Measurements from ENCODE around the gene SYP. TPM values are rescaled to one million over a fixed set of nuclear protein-coding genes. Genes with fewer than 3 reads are reported as not detected.

SYP gene
- total RNA-seq, 1 donor = not detected

GRCh38 chrX:49139713-49140112 lies 60.3 kb downstream of the SYP start:
- TF ChIP-seq CTCF (IDR thresholded peaks at IDR 0.05; ENCODE audit: insufficient read depth, low read depth, low read length) = no peak
- no peak overlapping the region for H3K4me3 ChIP-seq (ENCODE audit: low read depth, low read length)
- no peak for DNase-seq (ENCODE audit: low read depth)

Small RNA genes lying within 50 kb of the gene (small RNA-seq; reads per million reads assigned to genes)
- not detected for gene RN7SL262P

Other genes starting within 250 kb of the SYP start
- 24.2 and 28.5 TPM in 2 replicates for gene OTUD5, start 242.6 kb downstream of the SYP start, total RNA-seq
- 0.32 and 2.6 TPM in 2 replicates for gene KCND1, start 228.3 kb downstream of the SYP start, total RNA-seq
- gene GRIPAP1, start 197.9 kb downstream of the SYP start, total RNA-seq = 14.2 and 14.5 TPM in 2 replicates
- 37.1 and 45.1 TPM in 2 replicates for gene TFE3, start 156.8 kb downstream of the SYP start, total RNA-seq
- gene CCDC120, start 141.2 kb downstream of the SYP start, total RNA-seq = 0.86 and 0.97 TPM in 2 replicates
- 12.6 and 15.1 TPM in 2 replicates for gene PRAF2, start 126.2 kb downstream of the SYP start, total RNA-seq
- 46.6 and 56.0 TPM in 2 replicates for gene WDR45, start 120.3 kb downstream of the SYP start, total RNA-seq
- 13.0 and 15.5 TPM in 2 replicates for gene GPKOW, start 76.5 kb downstream of the SYP start, total RNA-seq
- 1.9 and 2.2 TPM in 2 replicates for gene MAGIX, start 37.4 kb downstream of the SYP start, total RNA-seq
- gene PLP2, start 28.3 kb downstream of the SYP start, total RNA-seq = 19.0 and 29.6 TPM in 2 replicates
- 5.2 TPM in 2 replicates for gene PRICKLE3, start 13.8 kb downstream of the SYP start, total RNA-seq
- gene CACNA1F, start 33.1 kb upstream of the SYP start, total RNA-seq = not detected in 2 replicates
- 8.6 and 11.3 TPM in 2 replicates for gene CCDC22, start 35.3 kb upstream of the SYP start, total RNA-seq
- gene FOXP3, start 64.5 kb upstream of the SYP start, total RNA-seq = under 0.01 TPM in 1 of 2 replicates, not detected in the other
- gene PPP1R3F, start 69.6 kb upstream of the SYP start, total RNA-seq = 5.2 and 5.6 TPM in 2 replicates
- not detected in 2 replicates for gene GAGE10, start 103.5 kb upstream of the SYP start, total RNA-seq
- not detected in 2 replicates for gene GAGE12J, start 121.8 kb upstream of the SYP start, total RNA-seq
- not detected in 2 replicates for gene GAGE13, start 131.4 kb upstream of the SYP start, total RNA-seq